GM10266 (cell line): ENCODE data around the gene TAMALIN.

Experiments used
- DNase-seq: peaks from one replicate; pipeline ENCODE4 v3.0.0; 2012; ENCODE audit errors: extremely low spot score
- CTCF ChIP-seq: IDR thresholded peaks from 2 replicates; pipeline ENCODE4 v1.5.1; 2012; ENCODE audit warnings: mild to moderate bottlenecking, low read depth; ENCODE audit not compliant: control insufficient read depth, insufficient read depth; ENCODE audit errors: missing control alignments

Gene TAMALIN

GRCh38 chr12:52063082-52063924, 56.6 kb downstream of the TAMALIN start:
- DNase-seq, result no peak
- TF ChIP-seq CTCF, result no peak

GRCh38 chr12:52063981-52064649, 57.4 kb downstream of the TAMALIN start:
- DNase-seq, result no peak
- TF ChIP-seq CTCF, result no peak
